Measurements from ENCODE around the gene MTERF2. TPM values are rescaled to one million over a fixed set of nuclear protein-coding genes. Genes with fewer than 3 reads are reported as not detected.
A peak's percentile ranks its signal among the peaks of the same experiment; 100 is the strongest.

Gene MTERF2
- polyA plus RNA-seq, 10 donors = 23.3 to 39.3 (median 27.1) TPM

DNA sequence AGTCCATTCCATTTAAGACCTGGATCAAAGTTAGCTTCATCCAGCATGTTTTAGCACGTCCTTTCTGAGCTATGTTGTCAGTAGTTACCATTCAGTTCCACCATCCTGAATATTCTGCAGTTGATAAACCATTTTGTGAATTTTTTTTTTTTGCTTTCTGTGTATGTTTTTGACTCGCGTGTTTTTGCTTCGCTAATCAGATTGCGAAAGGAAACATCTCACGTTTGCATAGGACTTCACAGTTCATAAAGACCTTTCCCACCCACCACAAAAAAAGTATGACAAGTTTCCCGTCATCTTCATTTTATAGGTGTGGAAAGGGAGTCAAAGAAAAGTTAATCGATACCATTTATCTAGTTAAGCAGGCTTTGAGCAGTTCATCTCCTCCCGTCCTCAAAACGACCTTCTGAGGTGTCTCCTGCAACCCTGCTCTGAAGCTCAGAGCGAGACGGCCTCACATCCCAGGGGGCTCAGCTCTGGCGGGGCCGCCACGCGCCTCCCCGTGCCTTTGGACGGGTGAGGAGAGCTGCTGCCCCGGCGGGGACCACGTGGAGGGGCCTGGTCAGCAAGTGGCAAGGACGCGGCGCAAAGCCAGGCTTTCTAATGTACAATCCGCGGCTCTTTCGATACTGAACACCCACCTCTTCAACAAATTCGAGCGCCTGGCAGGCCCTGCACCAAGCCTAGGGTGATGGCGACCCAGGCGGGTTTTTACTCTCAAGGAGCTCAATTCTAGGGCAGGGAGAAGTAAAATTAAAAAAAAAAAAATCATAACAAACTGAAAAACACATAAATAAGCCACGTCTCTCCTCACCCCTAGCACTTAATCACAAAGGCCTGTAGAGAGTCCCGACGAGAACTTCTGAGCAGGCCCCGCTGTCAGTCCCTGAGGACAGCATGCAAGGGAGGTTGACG is 32.2 kb downstream of the MTERF2 start:
- DNase-seq = peak in 2 of 3 donors; percentile 31 to 85

DNA sequence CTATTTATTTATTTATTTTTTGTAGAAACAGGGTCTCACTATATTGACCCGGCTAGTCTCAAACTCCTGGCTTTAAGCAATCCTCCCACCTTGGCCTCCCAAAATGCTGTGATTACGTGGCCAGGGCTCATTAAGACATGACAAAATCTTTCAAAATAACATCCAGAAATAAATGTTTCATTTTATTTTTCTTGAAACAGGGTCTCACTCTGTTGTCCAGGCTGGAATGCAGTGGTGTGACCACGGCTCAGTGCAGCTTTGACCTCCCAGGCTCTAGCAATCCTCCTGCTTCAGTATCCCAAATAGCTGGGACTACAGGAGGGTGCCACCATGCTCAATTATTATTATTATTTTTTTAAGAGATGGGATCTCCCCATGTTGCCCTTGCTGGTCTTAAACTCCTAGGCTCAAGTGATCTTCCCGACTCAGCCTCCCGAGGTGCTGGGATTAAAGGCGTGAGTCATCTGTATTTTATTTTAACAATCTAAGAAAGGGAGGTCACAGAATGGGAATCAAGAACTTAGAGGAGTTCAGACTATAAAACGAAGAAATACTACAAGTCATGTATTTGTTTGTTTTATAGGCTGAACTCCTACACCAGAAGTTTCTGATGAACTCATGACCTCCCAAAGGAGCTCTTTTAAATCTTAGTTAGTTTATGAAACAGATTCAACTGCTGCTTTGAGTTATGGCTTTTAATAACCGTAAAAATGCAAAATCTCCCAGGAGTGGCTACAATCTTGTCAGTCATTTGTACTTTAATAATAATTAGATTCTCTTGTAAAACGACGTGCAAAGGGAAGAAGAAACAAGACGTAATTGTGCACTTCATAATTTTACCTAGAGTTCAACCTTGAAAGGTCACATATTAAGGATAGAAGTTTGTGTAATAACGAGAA is 33.3 kb downstream of the MTERF2 start:
- DNase-seq = peak in 1 of 3 donors; percentile 34

DNA sequence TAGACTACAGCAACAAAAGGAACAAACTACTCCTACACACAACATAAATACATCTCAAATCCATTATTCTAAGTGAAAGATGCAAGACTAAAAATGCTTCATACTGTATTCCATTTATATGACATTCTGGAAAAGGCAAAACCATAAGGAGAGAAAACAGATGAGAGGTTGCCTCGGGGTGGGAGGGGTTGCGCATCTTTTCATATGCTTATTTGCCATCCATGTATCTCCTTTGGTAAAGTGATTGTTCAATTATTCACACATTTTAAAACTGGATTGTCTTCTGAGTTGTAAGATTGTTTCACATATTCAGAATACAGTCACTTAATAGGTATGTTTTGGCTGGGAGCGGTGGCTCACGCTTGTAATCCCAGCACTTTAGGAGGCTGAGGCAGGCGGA is 36.4 kb downstream of the MTERF2 start:
- DNase-seq = no peak

DNA sequence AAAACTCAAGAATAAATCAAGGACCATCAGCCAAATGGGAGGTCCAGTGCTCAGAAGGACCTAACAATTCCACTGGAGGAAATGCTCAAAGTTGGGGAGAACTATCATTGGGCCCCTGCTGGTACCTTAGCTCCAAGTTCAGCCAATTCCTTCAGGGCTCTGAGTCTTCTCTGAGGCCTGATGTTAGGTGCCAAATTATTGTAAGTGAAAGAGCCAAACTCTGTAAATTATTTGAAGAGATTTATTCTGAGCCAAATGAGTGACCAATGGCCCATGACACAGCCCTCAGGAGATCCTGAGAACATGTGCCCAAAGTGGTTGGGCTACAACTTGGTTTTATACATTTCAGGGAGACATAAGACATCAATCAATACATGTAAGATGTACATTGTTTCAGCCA is 39.5 kb downstream of the MTERF2 start:
- DNase-seq = no peak

DNA sequence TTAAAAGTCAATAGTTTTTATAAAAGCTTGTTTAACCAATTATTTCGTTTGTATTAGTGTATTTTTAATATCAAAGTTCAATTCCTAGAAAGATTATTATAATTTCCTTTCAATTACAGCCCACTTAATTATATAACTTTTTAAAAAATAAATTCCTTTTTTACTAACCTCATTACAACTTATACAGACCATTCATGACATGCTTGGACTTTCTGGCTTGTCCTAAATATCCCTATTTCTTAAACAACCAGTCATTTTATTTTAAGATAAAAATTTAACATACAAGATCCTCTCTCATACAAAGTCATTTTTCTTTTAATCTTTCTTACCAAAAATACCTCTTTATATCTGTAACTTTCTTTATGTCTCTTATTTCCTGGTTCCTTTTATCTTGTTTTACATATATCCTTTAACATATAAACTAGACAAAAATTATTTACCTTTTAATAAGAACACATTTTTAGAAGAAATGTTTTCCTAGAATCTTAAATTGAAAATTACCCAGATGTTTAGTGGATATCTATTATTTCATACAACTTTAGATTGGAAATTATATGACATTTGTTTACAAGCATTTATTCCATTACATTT is 41.6 kb downstream of the MTERF2 start:
- no peak for DNase-seq

DNA sequence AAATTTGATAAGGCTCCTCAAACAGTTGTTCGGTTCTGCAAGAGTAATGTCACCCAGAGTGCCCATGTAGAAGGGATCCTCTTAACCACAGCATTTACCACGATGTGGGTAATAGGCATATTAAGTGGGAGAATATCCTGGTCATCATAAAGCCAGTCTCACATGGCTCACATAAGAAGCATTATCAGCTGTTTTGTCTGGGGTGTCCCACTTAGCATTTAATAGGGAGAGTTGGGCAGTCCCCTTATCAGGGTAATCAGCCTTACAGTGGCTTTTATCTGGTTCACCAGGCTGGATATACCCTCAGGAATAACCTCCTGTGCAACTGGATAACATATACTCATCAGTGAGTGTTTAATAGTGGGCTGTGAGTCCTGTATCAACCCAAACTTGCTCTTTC is 44.2 kb downstream of the MTERF2 start:
- DNase-seq = no peak

DNA sequence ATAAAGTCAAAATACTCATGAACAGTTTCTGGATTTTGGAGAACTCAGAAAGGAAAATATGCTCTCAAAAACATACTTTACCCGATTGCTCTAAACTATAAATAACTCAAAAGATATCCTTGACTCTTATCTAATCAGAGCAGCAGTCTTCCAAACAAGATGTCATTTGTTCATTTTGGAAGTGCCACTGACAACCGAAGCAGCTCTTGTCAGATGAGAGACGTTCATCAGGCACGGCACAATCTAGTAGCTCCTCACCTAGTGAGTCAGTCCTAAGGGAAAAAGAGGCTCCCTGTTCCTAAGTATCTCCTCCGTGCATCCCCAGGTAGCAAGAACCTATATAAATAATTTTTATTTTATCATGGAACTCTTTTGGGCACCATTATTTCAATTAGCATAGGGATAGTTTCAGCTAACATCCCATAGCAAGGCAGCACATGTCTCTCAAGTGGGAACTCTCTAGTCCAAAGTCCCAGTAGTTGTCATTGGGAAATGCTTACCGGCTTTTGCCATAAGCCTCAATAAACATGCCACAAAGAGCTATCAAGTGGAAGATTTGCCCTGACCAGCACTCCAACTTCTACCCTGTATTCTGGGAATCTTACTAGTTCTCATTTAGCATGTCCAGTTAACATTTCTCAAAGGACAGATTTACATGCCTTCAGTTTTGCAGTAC is 45.3 kb downstream of the MTERF2 start:
- no peak for DNase-seq

DNA sequence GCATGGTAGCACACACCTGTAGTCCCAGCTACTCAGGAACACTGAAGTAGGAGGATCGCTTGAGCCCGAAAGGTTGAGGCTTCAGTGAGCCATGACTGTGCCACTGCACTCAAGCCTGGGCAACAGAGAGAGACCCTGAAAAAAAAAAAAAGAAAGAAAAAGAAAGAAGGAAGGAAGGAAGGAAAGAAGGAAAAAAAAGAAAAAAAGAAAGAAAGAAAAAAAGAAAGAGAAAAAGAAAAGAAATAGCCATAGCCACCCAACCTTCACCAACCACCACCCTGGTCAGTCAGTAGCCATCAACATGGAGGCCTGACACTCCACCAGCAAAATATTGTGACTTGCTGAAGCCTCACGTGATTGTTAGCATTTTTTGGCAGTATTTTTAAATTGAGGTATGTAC is 52.7 kb downstream of the MTERF2 start:
- DNase-seq = no peak

Other genes with a start within 250 kb of the MTERF2 start
- gene RIC8B, start 212.5 kb downstream of the MTERF2 start, polyA plus RNA-seq (ENCODE audit: insufficient read length in 10 of 10) = 10 to 100 TPM; 12.8 to 22.7 (median 16.5) TPM
- gene TMEM263, start 31.2 kb downstream of the MTERF2 start, polyA plus RNA-seq (ENCODE audit: insufficient read length in 10 of 10) = 10 to 100 TPM; 60.4 to 79.7 (median 69.0) TPM
- gene CRY1, start 106.4 kb upstream of the MTERF2 start, polyA plus RNA-seq (ENCODE audit: insufficient read length in 10 of 10) = 10 to 100 TPM; 15.9 to 27.8 (median 19.3) TPM

All from muscle of back (tissue), 11 donors.